Natural killer cell (primary cell): ENCODE results near the gene MYD88. TPM values are rescaled to one million over a fixed set of nuclear protein-coding genes. Genes with fewer than 3 reads are reported as not detected.

Experiments
- ATAC-seq, 3 donors: fragments of 150-1000 bp in 2 of 3; fragments of 200-7000 bp in 1 of 3; cut with Tn5 transposase; 1 replicate in 1 of 3; 2 replicates in 2 of 3; pipeline ENCODE4 v1.10.0; 2021; ENCODE audit warnings: mild to moderate bottlenecking in 2 of 3, moderate library complexity in 2 of 3
- DNase-seq, 2 donors: peaks; one replicate each; pipeline versions ENCODE4 v3.0.0 to v3.0.0-alpha.2; 2013 to 2021; ENCODE audit warnings: mixed read lengths in 1 of 2
- H3K27ac ChIP-seq: one replicate; pipeline ENCODE4 v1.5.1; 2013; ENCODE audit warnings: mild to moderate bottlenecking, low read length
- H3K27me3 ChIP-seq: one replicate; pipeline ENCODE4 v1.6.1; 2013; ENCODE audit warnings: low read length; ENCODE audit not compliant: control insufficient read depth, insufficient read depth
- H3K36me3 ChIP-seq: one replicate; pipeline ENCODE4 v1.6.1; 2013; ENCODE audit warnings: low read length; ENCODE audit not compliant: control insufficient read depth, insufficient read depth
- H3K4me1 ChIP-seq: one replicate; pipeline ENCODE4 v1.6.1; 2013; ENCODE audit warnings: low read length; ENCODE audit not compliant: control insufficient read depth, insufficient read depth
- H3K4me3 ChIP-seq: one replicate; pipeline ENCODE4 v1.5.1; 2013; ENCODE audit warnings: low read length
- H3K9me3 ChIP-seq: one replicate; pipeline ENCODE4 v1.6.1; 2013; ENCODE audit warnings: low read length; ENCODE audit not compliant: control insufficient read depth, insufficient read depth
- H3K27ac Mint-ChIP-seq, 2 donors: one replicate each; pipeline ENCODE4 v1.8.0; 2022; ENCODE audit warnings: mild to moderate bottlenecking in 2 of 2, mixed read lengths in 2 of 2, moderate library complexity in 1 of 2
- H3K27me3 Mint-ChIP-seq, 2 donors: one replicate each; pipeline ENCODE4 v1.8.0; 2022; ENCODE audit warnings: low read depth in 2 of 2, mixed read lengths in 2 of 2
- H3K36me3 Mint-ChIP-seq: one replicate; pipeline ENCODE4 v1.8.0; 2022; ENCODE audit warnings: mixed read lengths
- H3K4me1 Mint-ChIP-seq, 2 donors: one replicate each; pipeline ENCODE4 v1.8.0; 2022; ENCODE audit warnings: mixed read lengths in 2 of 2
- H3K4me3 Mint-ChIP-seq: one replicate; pipeline ENCODE4 v1.8.0; 2022; ENCODE audit warnings: mild to moderate bottlenecking, moderate library complexity, mixed read lengths
- H3K9me3 Mint-ChIP-seq, 2 donors: one replicate each; pipeline ENCODE4 v1.8.0; 2022; ENCODE audit warnings: mixed read lengths in 2 of 2
- CTCF ChIP-seq: fragments of 200-600 bp; IDR thresholded peaks from one replicate; pipeline ENCODE4 v1.8.0; 2022; ENCODE audit warnings: antibody characterized with exemption
- WGBS: methylation state at CpG from one replicate; pipeline ENCODE4 v1.1.7; 2013; ENCODE audit warnings: missing lambda C conversion rate; ENCODE audit not compliant: insufficient coverage; 5-methylcytosine and 5-hydroxymethylcytosine counted together
- intact Hi-C: fragments of 100-400 bp; cut with micrococcal nuclease; formaldehyde crosslinking; loops from one replicate; pipeline ENCODE4 v1.14.2; 2022
- total RNA-seq, 4 donors: library from RNA; stranded (reverse); fragments of 120-200 nt in 1 of 4; gene quantifications; one replicate each; pipeline versions ENCODE4 v1.2.3 to v1.2.4, GENCODE V29; 2013 to 2022

MYD88 gene
- total RNA-seq, 3 donors from 2014 or later (not counting 1 experiment from before 2014, with no cell fraction given) = 60.5 to 71.0 (median 67.7) TPM

- Mint-ChIP-seq H3K9me3 (no peaks in the 10 kb centered on the region), H3K27me3 (no peaks in the 10 kb centered on the region), H3K27ac (peak overlapping the region in 1 of 2 donors; percentile 58), H3K4me1 (peaks cover 0 to 33% of the 10 kb centered on the region in 2 donors), H3K36me3 (no peaks in the 10 kb centered on the region), H3K4me3 (no peak overlapping the region)
- peaks cover 3% of the 10 kb centered on the region for H3K4me1 ChIP-seq
- no peak overlapping the region for H3K27ac ChIP-seq
- ATAC-seq (no peak), DNase-seq (no peak)
- no peak for TF ChIP-seq CTCF
- intact Hi-C loops = loop anchor here (1.0 to 5.0 kb wide), 3 partner anchors 179 to 362 kb away; no protein-coding TSS in a partner anchor
- no peak overlapping the region for H3K4me3 ChIP-seq
- no peaks in the 10 kb centered on the region for H3K9me3 ChIP-seq
- H3K36me3 ChIP-seq = peaks cover 33% of the 10 kb centered on the region
- WGBS = 93% methylated on average over 13 of the region's 13 CpGs
- H3K27me3 ChIP-seq = no peaks in the 10 kb centered on the region
Measured at GRCh38 chr3:38118421-38119247, 19.8 kb upstream of the MYD88 start.

GRCh38 chr3:38119248-38119544 is 19.3 kb upstream of the MYD88 start:
- Mint-ChIP-seq H3K27me3 (no peaks in the 10 kb centered on the region), H3K4me3 (no peak overlapping the region), H3K27ac (peak overlapping the region in 1 of 2 donors; percentile 58), H3K36me3 (no peaks in the 10 kb centered on the region), H3K9me3 (no peaks in the 10 kb centered on the region), H3K4me1 (peaks cover 0 to 33% of the 10 kb centered on the region in 2 donors)
- Histone ChIP-seq H3K4me3 (no peak overlapping the region), H3K36me3 (peaks cover 37% of the 10 kb centered on the region), H3K27ac (no peak overlapping the region), H3K27me3 (no peaks in the 10 kb centered on the region), H3K4me1 (peaks cover 3% of the 10 kb centered on the region), H3K9me3 (no peaks in the 10 kb centered on the region)
- ATAC-seq (no peak), DNase-seq (no peak)
- intact Hi-C loops = loop anchor here (5.0 kb wide), 2 partner anchors 178 to 223 kb away; no protein-coding TSS in a partner anchor
- TF ChIP-seq CTCF = no peak
- 100% methylated on average over 1 of the region's 1 CpG for WGBS

GRCh38 chr3:38119821-38120692 is 18.4 kb upstream of the MYD88 start:
- Mint-ChIP-seq H3K27ac (peak overlapping the region in 1 of 2 donors; percentile 74), H3K9me3 (no peaks in the 10 kb centered on the region), H3K36me3 (peaks cover 6% of the 10 kb centered on the region), H3K4me1 (peaks cover 5 to 37% of the 10 kb centered on the region in 2 donors), H3K27me3 (no peaks in the 10 kb centered on the region), H3K4me3 (peak overlapping the region; percentile 40)
- peaks cover 43% of the 10 kb centered on the region for H3K36me3 ChIP-seq
- intact Hi-C loops = loop anchor here (5.0 kb wide), 2 partner anchors 177 to 222 kb away; no protein-coding TSS in a partner anchor
- WGBS = 97% methylated on average over 6 of the region's 7 CpGs
- no peaks in the 10 kb centered on the region for H3K27me3 ChIP-seq
- H3K4me3 ChIP-seq = no peak overlapping the region
- H3K4me1 ChIP-seq = peaks cover 3% of the 10 kb centered on the region
- DNase-seq (no peak), ATAC-seq (no peak)
- H3K27ac ChIP-seq = no peak overlapping the region
- H3K9me3 ChIP-seq = no peaks in the 10 kb centered on the region
- no peak for TF ChIP-seq CTCF
